Kidney epithelial cell (primary cell): Measurements from ENCODE around the gene LRRC49. TPM values are rescaled to one million over a fixed set of nuclear protein-coding genes. Genes with fewer than 3 reads are reported as not detected.

ENCODE experiments used
- DNase-seq: peaks from one replicate; pipeline ENCODE4 v3.0.0-alpha.2; 2010; ENCODE audit warnings: low read depth
- H3K27me3 ChIP-seq: 2 replicates; pipeline ENCODE4 v1.6.0; 2011; ENCODE audit warnings: low read length; ENCODE audit not compliant: control insufficient read depth, insufficient read depth
- H3K36me3 ChIP-seq: 2 replicates; pipeline ENCODE4 v1.5.1; 2011; ENCODE audit warnings: low read length; ENCODE audit not compliant: control insufficient read depth, insufficient read depth
- H3K4me3 ChIP-seq: 2 replicates; pipeline ENCODE4 v1.5.1; 2011; ENCODE audit warnings: low read depth, mild to moderate bottlenecking, control low read depth, low read length
- CTCF ChIP-seq: IDR thresholded peaks from 2 replicates; pipeline ENCODE4 v1.5.1; 2011; ENCODE audit warnings: mild to moderate bottlenecking, moderate library complexity, low read length, control low read depth, inconsistent platforms; ENCODE audit not compliant: insufficient read depth, poor library complexity, severe bottlenecking
- total RNA-seq: library from RNA; depleted of rRNA; stranded (reverse); fragments of >200 nt; gene quantifications from 2 replicates; pipeline ENCODE4 v1.2.3, GENCODE V29; 2015

Gene LRRC49
- total RNA-seq, 1 donor from 2014 or later: 62.0 TPM

GRCh38 chr15:71089801-71090200 lies 197.2 kb downstream of the LRRC49 start:
- Histone ChIP-seq H3K36me3 (no peaks in the 10 kb centered on the region), H3K4me3 (no peak overlapping the region), H3K27me3 (no peaks in the 10 kb centered on the region)
- TF ChIP-seq CTCF: no peak
- no peak for DNase-seq

- DNase-seq: no peak
- no peak overlapping the region for H3K4me3 ChIP-seq
- TF ChIP-seq CTCF: no peak
- no peaks in the 10 kb centered on the region for H3K36me3 ChIP-seq
- no peaks in the 10 kb centered on the region for H3K27me3 ChIP-seq
These were observed 199.0 kb downstream of the LRRC49 start for GRCh38 chr15:71091601-71092000.

- no peak for DNase-seq
- TF ChIP-seq CTCF: no peak
- no peaks in the 10 kb centered on the region for H3K36me3 ChIP-seq
- no peak overlapping the region for H3K4me3 ChIP-seq
- H3K27me3 ChIP-seq: no peaks in the 10 kb centered on the region
These were observed 199.5 kb downstream of the LRRC49 start for GRCh38 chr15:71092056-71092600.

- DNase-seq: peak; percentile 86
- no peak for TF ChIP-seq CTCF
- Histone ChIP-seq H3K36me3 (no peaks in the 10 kb centered on the region), H3K4me3 (no peak overlapping the region), H3K27me3 (no peaks in the 10 kb centered on the region)
These were observed 200.7 kb downstream of the LRRC49 start for GRCh38 chr15:71093054-71094024.

- no peak overlapping the region for H3K4me3 ChIP-seq
- no peaks in the 10 kb centered on the region for H3K36me3 ChIP-seq
- no peaks in the 10 kb centered on the region for H3K27me3 ChIP-seq
- no peak for DNase-seq
- no peak for TF ChIP-seq CTCF
These were observed 201.5 kb downstream of the LRRC49 start for GRCh38 chr15:71094137-71094536.
